Prostate gland (tissue), 2 donors: ENCODE data around the gene KRT75. TPM values are rescaled to one million over a fixed set of nuclear protein-coding genes. Genes with fewer than 3 reads are reported as not detected.

ENCODE experiments used
- DNase-seq: peaks from one replicate; pipeline ENCODE4 v3.0.0-alpha.2; 2019; ENCODE audit warnings: low spot score
- H3K27ac ChIP-seq, 2 donors: fragments of 200-600 bp; sonication (generic); 2 replicates each; pipeline ENCODE4 v1.5.1; 2017 to 2019
- H3K27me3 ChIP-seq: fragments of 200-600 bp; sonication (generic); replicated peaks from 2 replicates; pipeline ENCODE4 v1.5.1; 2019; ENCODE audit not compliant: insufficient read depth
- H3K36me3 ChIP-seq, 2 donors: fragments of 200-600 bp; sonication (generic); 1 replicate in 1 of 2; 2 replicates in 1 of 2; pipeline versions ENCODE4 v1.5.1 to v1.8.1; 2017 to 2019
- H3K4me1 ChIP-seq: fragments of 200-600 bp; sonication (generic); replicated peaks from 2 replicates; pipeline ENCODE4 v1.5.1; 2019
- H3K4me3 ChIP-seq, 2 donors: fragments of 200-600 bp; sonication (generic); 2 replicates each; pipeline ENCODE4 v1.5.1; 2017 to 2019
- H3K9me3 ChIP-seq: fragments of 200-600 bp; sonication (generic); 2 replicates; pipeline ENCODE4 v1.5.1; 2017
- POLR2A ChIP-seq: fragments of 450-650 bp; IDR thresholded peaks from one replicate; pipeline ENCODE4 v1.6.1; 2016; ENCODE audit warnings: antibody characterized with exemption, mild to moderate bottlenecking
- POLR2AphosphoS5 ChIP-seq: sonication (generic); formaldehyde crosslinking; IDR thresholded peaks from one replicate; pipeline ENCODE4 v1.6.1; 2017; ENCODE audit warnings: antibody characterized with exemption
- WGBS: methylation state at CpG from one replicate; pipeline ENCODE4 v1.1.5; 2018; 5-methylcytosine and 5-hydroxymethylcytosine counted together
- intact Hi-C: fragments of 100-400 bp; cut with DNase I; formaldehyde crosslinking; loops from one replicate; pipeline ENCODE4 v1.14.2; 2022
- total RNA-seq, 2 donors: library from RNA; depleted of rRNA; stranded (reverse); fragments of >200 nt; gene quantifications; one replicate each; pipeline ENCODE4 v1.1.0, GENCODE V29; 2016
- TF ChIP-seq, protein P1 (sequence below), 4 experiments: fragments of 200-600 bp in 2 of 4; fragments of 450-650 bp in 2 of 4; sonication (generic) in 2 of 4; IDR thresholded peaks; 1 replicate in 3 of 4; 2 replicates in 1 of 4; pipeline ENCODE4 v1.5.1; 2016 to 2019; ENCODE audit warnings: antibody characterized with exemption in 4 of 4, mild to moderate bottlenecking in 2 of 4, moderate library complexity in 2 of 4

The KRT75 gene
- total RNA-seq, 2 donors from 2014 or later: not detected

- no peak for TF ChIP-seq POLR2AphosphoS5
- TF ChIP-seq, protein P1, sequence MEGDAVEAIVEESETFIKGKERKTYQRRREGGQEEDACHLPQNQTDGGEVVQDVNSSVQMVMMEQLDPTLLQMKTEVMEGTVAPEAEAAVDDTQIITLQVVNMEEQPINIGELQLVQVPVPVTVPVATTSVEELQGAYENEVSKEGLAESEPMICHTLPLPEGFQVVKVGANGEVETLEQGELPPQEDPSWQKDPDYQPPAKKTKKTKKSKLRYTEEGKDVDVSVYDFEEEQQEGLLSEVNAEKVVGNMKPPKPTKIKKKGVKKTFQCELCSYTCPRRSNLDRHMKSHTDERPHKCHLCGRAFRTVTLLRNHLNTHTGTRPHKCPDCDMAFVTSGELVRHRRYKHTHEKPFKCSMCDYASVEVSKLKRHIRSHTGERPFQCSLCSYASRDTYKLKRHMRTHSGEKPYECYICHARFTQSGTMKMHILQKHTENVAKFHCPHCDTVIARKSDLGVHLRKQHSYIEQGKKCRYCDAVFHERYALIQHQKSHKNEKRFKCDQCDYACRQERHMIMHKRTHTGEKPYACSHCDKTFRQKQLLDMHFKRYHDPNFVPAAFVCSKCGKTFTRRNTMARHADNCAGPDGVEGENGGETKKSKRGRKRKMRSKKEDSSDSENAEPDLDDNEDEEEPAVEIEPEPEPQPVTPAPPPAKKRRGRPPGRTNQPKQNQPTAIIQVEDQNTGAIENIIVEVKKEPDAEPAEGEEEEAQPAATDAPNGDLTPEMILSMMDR (IDR thresholded peaks at IDR 0.05): no peak
- TF ChIP-seq POLR2A: no peak
- no peak overlapping the region for H3K27ac ChIP-seq
Observed at GRCh38 chr12:52440821-52441319, 6.7 kb upstream of the KRT75 start.

GRCh38 chr12:52439845-52440244, 5.7 kb upstream of the KRT75 start:
- Histone ChIP-seq H3K4me1 (no peaks in the 10 kb centered on the region), H3K27ac (no peak overlapping the region), H3K27me3 (no peaks in the 10 kb centered on the region), H3K36me3 (no peaks in the 10 kb centered on the region), H3K4me3 (no peak overlapping the region), H3K9me3 (no peaks in the 10 kb centered on the region)
- WGBS: 64% methylated on average over 2 of the region's 2 CpGs
- DNase-seq: no peak
- TF ChIP-seq POLR2AphosphoS5 (no peak), POLR2A (no peak)
- TF ChIP-seq, protein P1 (IDR thresholded peaks at IDR 0.05): no peak
- intact Hi-C loops: no loop called here

More at GRCh38 chr12:52440821-52441319, 6.7 kb upstream of the KRT75 start:
- DNase-seq: no peak
- no peaks in the 10 kb centered on the region for H3K27me3 ChIP-seq
- H3K4me3 ChIP-seq: no peak overlapping the region
- H3K36me3 ChIP-seq: no peaks in the 10 kb centered on the region
- 75% methylated on average over 5 of the region's 5 CpGs for WGBS
- no peaks in the 10 kb centered on the region for H3K4me1 ChIP-seq
- intact Hi-C loops: no loop called here
- no peaks in the 10 kb centered on the region for H3K9me3 ChIP-seq

DNA sequence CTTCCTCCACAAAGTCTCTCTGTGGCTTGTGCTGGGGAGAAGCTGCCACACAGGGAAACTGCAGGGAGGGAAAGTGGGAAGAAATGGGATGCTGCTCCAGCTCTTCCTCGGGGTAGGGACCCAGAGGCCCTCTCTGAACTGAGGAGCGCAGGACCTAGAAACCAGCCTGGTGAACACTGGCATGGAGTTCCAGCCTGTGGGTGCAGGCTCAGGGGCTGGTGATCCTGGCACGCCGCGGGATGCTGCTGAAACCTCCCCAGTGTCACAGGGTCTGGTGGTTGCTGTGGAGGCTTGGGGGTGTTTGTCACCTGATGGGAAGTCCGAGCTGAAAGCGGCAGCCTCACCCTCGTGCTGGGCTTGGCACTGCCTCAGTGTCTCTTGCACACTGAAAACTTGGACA, 5.2 kb upstream of the KRT75 start:
- TF ChIP-seq, protein P1 (IDR thresholded peaks at IDR 0.05): no peak
- TF ChIP-seq POLR2A (no peak), POLR2AphosphoS5 (no peak)
- intact Hi-C loops: no loop called here
- Histone ChIP-seq H3K4me3 (no peak overlapping the region), H3K27me3 (no peaks in the 10 kb centered on the region), H3K36me3 (no peaks in the 10 kb centered on the region), H3K4me1 (no peaks in the 10 kb centered on the region), H3K9me3 (no peaks in the 10 kb centered on the region), H3K27ac (no peak overlapping the region)
- no peak for DNase-seq
- WGBS: 82% methylated on average over 8 of the region's 8 CpGs

DNA sequence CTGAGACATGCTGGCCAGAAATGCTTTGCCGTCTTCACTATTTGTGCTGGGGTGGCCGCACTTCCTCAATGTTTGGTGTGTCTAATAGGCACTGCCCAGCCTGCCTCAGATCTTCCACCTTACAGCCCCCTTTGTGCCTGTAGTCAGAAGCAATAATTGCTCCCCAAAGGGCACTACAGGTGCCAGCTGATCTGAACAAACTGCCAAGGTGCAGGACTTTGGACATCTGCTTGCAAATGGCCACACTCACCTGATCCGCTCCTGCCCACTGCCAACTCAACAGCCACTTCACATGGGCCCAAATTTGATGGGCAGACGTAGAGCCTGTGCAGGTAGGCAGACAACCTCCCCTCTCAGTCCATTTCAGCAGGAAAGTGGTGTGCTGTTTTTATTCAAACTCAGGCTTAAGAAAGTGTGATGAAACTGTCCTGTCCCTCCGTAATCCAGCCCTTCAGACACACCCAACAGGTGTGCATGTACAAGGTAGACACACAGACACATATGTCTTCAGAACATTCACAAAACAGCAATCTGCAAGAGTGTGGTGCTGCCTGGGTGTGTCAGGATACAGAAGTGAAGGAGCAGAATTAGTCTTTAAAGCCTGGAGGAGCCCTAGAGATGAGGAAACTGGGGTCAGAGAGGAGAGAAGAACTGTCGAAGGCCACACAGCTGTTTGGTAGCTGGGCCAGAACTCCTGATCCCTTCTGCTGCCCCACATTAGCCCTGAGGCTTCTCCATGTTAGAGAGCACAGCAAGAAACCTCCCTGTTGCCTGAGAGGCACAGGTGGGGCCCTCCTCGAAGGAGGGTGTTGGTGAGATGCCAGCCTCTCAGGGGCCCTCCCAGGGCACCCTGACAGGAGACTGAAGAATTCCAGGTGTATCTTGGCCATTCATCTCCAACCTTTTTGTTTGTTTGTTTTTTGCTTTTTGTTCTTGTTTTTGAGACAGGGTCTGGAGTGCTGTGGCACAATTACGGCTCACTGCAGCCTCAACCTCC, 4.4 kb upstream of the KRT75 start:
- Histone ChIP-seq H3K27me3 (no peaks in the 10 kb centered on the region), H3K4me3 (no peak overlapping the region), H3K36me3 (no peaks in the 10 kb centered on the region), H3K9me3 (no peaks in the 10 kb centered on the region), H3K4me1 (no peaks in the 10 kb centered on the region), H3K27ac (no peak overlapping the region)
- TF ChIP-seq, protein P1 (IDR thresholded peaks at IDR 0.05): no peak
- TF ChIP-seq POLR2A (no peak), POLR2AphosphoS5 (no peak)
- 82% methylated on average over 8 of the region's 8 CpGs for WGBS
- intact Hi-C loops: no loop called here
- DNase-seq: no peak
